A549 (cell line): ENCODE measurements around the gene PARD3B.

Experiments
- CTCF ChIP-seq: fragments of >200 bp; sonication (Bioruptor Twin); formaldehyde crosslinking; IDR thresholded peaks from 3 replicates; pipeline ENCODE4 v1.5.1; 2016
- KDM5A ChIP-seq: fragments of 200-600 bp; sonication (generic); IDR thresholded peaks from 2 replicates; pipeline ENCODE4 v1.6.1; 2016; ENCODE audit warnings: antibody characterized with exemption, mild to moderate bottlenecking
- MAX ChIP-seq: IDR thresholded peaks from 2 replicates; pipeline ENCODE4 v1.6.1; 2012
- MAZ ChIP-seq: fragments of 150-350 bp; IDR thresholded peaks from 2 replicates; pipeline ENCODE4 v1.6.1; 2014; ENCODE audit warnings: antibody characterized with exemption, low read depth, low read length, borderline replicate concordance
- PBX3 ChIP-seq: IDR thresholded peaks from 2 replicates; pipeline ENCODE4 v1.6.1; 2012
- POLR2A ChIP-seq: IDR thresholded peaks from 2 replicates; pipeline ENCODE4 v1.6.1; 2012; ENCODE audit warnings: mild to moderate bottlenecking, low read length

GRCh38 chr2:205216092-205216491 lies 670.8 kb downstream of the PARD3B start:
- TF ChIP-seq PBX3 = no peak
- TF ChIP-seq MAZ = no peak
- TF ChIP-seq POLR2A = no peak
- no peak for TF ChIP-seq KDM5A
- no peak for TF ChIP-seq CTCF
- no peak for TF ChIP-seq MAX
